ENCODE results near the gene TMEM187.

GRCh38 chrX:153973127-153974002 lies 811 bp downstream of the TMEM187 start:
- TF ChIP-seq CTCF (IDR thresholded peaks at IDR 0.05) (no peak), EP300 (IDR thresholded peaks at IDR 0.05) (no peak), POLR2A (IDR thresholded peaks at IDR 0.05) (no peak)

Measured in ovary (tissue), 3 donors.